HEK293T (cell line): Measurements from ENCODE around the gene DHX58.
A peak's percentile ranks its signal among the peaks of the same experiment; 100 is the strongest.

ENCODE experiments used
- CTCF ChIA-PET: fragments of 350-600 bp; formaldehyde crosslinking; extraction: SDS; loops from one replicate; lab custom pipeline; 2021; ENCODE audit warnings: antibody characterized with exemption, inconsistent platforms; lab: Yijun Ruan, JAX
- POLR2A ChIA-PET: fragments of 350-600 bp; formaldehyde crosslinking; extraction: SDS; loops from one replicate; lab custom pipeline; 2020; ENCODE audit warnings: antibody characterized with exemption, inconsistent platforms; lab: Yijun Ruan, JAX
- DNase-seq: peaks from one replicate; pipeline ENCODE4 v3.0.0; 2012; ENCODE audit warnings: mixed read lengths; ENCODE audit errors: extremely low spot score
- ARNT ChIP-seq: fragments of 450-650 bp; IDR thresholded peaks from 2 replicates; pipeline ENCODE4 v1.6.1; 2017; ENCODE audit warnings: mild to moderate bottlenecking
- BHLHE40 ChIP-seq: fragments of 450-650 bp; IDR thresholded peaks from 2 replicates; pipeline ENCODE4 v1.6.1; 2016; ENCODE audit warnings: mild to moderate bottlenecking, moderate library complexity, borderline replicate concordance
- CTBP1 ChIP-seq: fragments of 450-650 bp; IDR thresholded peaks from 2 replicates; pipeline ENCODE4 v1.6.1; 2016; ENCODE audit warnings: borderline replicate concordance
- ELF4 ChIP-seq: fragments of 450-650 bp; IDR thresholded peaks from 2 replicates; pipeline ENCODE4 v1.6.1; 2017; ENCODE audit warnings: antibody characterized with exemption
- FOXA1 ChIP-seq: fragments of 450-650 bp; IDR thresholded peaks from 2 replicates; pipeline ENCODE4 v1.6.1; 2016; ENCODE audit warnings: mild to moderate bottlenecking
- FOXK2 ChIP-seq: fragments of 450-650 bp; IDR thresholded peaks from 2 replicates; pipeline ENCODE4 v1.6.1; 2016; ENCODE audit warnings: mild to moderate bottlenecking
- FOXM1 ChIP-seq: fragments of 450-650 bp; IDR thresholded peaks from 2 replicates; pipeline ENCODE4 v1.6.1; 2017; ENCODE audit warnings: mild to moderate bottlenecking, borderline replicate concordance
- HDGF ChIP-seq: fragments of 450-650 bp; IDR thresholded peaks from 2 replicates; pipeline ENCODE4 v1.6.1; 2017; ENCODE audit warnings: antibody characterized with exemption, borderline replicate concordance
- L3MBTL2 ChIP-seq: fragments of 450-650 bp; conservative IDR thresholded peaks from 2 replicates; pipeline ENCODE4 v1.6.1; 2016; ENCODE audit warnings: mild to moderate bottlenecking
- LEF1 ChIP-seq: fragments of 450-650 bp; IDR thresholded peaks from 2 replicates; pipeline ENCODE4 v1.6.1; 2017; ENCODE audit warnings: mild to moderate bottlenecking, borderline replicate concordance
- NFRKB ChIP-seq: fragments of 450-650 bp; IDR thresholded peaks from 2 replicates; pipeline ENCODE4 v1.6.1; 2016; ENCODE audit warnings: mild to moderate bottlenecking, moderate library complexity
- SP1 ChIP-seq: fragments of 450-650 bp; IDR thresholded peaks from 2 replicates; pipeline ENCODE4 v1.6.1; 2017
- SUZ12 ChIP-seq: fragments of 450-650 bp; IDR thresholded peaks from 2 replicates; pipeline ENCODE4 v1.6.1; 2016; ENCODE audit warnings: mild to moderate bottlenecking
- TARDBP ChIP-seq: fragments of 450-650 bp; IDR thresholded peaks from 2 replicates; pipeline ENCODE4 v1.6.1; 2016
- ZNF384 ChIP-seq: fragments of 450-650 bp; IDR thresholded peaks from 2 replicates; pipeline ENCODE4 v1.6.1; 2016
- TF ChIP-seq, protein P1 (sequence below): fragments of 450-650 bp; IDR thresholded peaks from 2 replicates; pipeline ENCODE4 v1.6.1; 2016

The DHX58 gene

DNA sequence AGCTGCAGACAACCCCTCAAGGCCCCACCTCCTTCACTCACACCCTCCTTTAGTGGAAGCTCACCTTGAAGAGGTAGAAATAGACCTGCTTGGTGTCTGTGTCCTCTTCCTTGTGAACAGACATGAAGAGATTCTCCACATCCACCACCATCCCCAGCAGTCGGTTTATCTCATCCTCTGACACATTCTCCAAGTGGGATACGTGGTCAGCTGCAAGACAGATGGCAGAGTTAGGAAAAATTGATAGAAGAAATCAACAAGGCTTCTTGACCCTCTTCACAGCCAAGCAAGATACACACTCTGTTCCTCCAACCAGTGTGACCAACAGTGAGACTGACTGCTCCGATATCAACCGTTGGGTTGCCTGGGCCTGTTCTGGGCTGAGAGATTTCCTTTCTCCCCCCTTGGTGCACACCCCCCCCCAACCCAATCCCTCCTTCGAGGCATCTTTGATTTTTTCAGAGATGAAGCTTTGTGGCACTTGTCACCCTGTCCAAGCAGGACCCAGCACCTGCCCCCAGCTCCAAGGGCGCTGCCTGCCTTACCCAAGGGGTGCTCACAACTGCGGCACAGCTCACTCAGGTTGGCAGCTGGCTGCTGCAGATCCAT is 7.8 kb upstream of the DHX58 start:
- POLR2A ChIA-PET = interaction anchor here (0.6 to 3.1 kb wide), 30 partner anchors 9 to 269 kb away, joined by 3 to 33 read pairs (median 4); partner anchors contain the start of genes ACLY, CNP, DHX58 and DNAJC7
- DNase-seq = no peak
- CTCF ChIA-PET = interaction anchor here (0.5 to 0.8 kb wide), 2 partner anchors 19 to 157 kb away, joined by 3 read pairs; no protein-coding TSS in a partner anchor
- no peak for TF ChIP-seq SUZ12
- no peak for TF ChIP-seq L3MBTL2
- no peak for TF ChIP-seq ELF4
- no peak for TF ChIP-seq FOXK2
- TF ChIP-seq ARNT = no peak
- no peak for TF ChIP-seq LEF1
- TF ChIP-seq ZNF384 = no peak
- no peak for TF ChIP-seq TARDBP
- no peak for TF ChIP-seq NFRKB
- TF ChIP-seq, protein P1, sequence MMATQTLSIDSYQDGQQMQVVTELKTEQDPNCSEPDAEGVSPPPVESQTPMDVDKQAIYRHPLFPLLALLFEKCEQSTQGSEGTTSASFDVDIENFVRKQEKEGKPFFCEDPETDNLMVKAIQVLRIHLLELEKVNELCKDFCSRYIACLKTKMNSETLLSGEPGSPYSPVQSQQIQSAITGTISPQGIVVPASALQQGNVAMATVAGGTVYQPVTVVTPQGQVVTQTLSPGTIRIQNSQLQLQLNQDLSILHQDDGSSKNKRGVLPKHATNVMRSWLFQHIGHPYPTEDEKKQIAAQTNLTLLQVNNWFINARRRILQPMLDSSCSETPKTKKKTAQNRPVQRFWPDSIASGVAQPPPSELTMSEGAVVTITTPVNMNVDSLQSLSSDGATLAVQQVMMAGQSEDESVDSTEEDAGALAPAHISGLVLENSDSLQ = no peak
- no peak for TF ChIP-seq FOXM1
- no peak for TF ChIP-seq HDGF
- no peak for TF ChIP-seq SP1
- no peak for TF ChIP-seq BHLHE40
- TF ChIP-seq CTBP1 = no peak

DNA sequence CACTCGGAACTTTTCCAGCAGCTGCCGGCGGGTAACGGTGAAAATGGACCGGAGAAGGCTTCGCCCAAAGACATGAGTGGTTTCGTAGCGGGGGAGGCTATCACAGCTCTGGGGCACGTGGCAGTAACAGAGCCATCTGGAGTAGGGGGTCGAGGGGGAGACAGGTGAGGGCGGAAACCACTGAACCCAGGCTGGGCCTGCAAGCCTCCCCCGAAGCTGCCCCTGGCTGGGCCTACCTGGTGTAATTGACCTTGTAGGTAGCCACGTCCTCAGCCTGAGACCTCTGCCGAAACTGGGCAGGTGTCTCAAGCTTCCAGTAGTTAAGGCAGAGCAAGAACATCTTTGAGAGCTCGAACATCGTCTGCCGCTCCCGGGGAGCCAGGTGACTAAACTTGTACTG is 6.8 kb upstream of the DHX58 start:
- TF ChIP-seq LEF1 (no peak), SP1 (no peak), SUZ12 (no peak), L3MBTL2 (no peak), TARDBP (no peak), FOXA1 (no peak), HDGF (no peak)
- TF ChIP-seq, protein P1 = no peak
- POLR2A ChIA-PET = interaction anchor here (1.3 to 3.1 kb wide), 8 partner anchors 8 to 159 kb away, joined by 3 to 33 read pairs (median 10); partner anchors contain the start of genes CNP, DHX58, DNAJC7 and NKIRAS2
- CTCF ChIA-PET = interaction anchor here (0.9 to 1.6 kb wide), 2 partner anchors 78 to 94 kb away, joined by 3 read pairs; no protein-coding TSS in a partner anchor
- DNase-seq = no peak

DNA sequence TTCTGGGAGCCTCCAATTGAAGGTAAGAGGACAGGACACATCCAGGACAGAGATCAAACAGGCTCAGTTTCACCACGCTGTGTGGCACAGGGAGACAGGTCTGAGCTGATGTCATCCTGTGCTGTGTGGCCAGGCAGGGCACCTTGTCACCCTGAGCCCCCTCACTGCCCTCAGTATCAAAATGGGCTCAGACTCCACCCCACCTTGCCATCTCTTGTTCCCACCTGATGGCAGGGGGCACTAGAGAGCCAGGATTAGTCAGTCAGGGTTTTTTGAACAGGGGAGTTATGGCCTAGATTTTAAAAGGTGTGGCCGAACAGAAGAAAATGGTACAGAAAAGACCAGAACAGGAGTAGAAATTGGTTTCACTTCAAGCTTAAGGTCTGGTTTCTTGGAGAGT is 6.0 kb upstream of the DHX58 start:
- ChIA-PET POLR2A (interaction anchor here (1.3 to 3.1 kb wide), 4 partner anchors 99 to 158 kb away, joined by 3 to 33 read pairs (median 4); partner anchors contain the start of genes DNAJC7 and NKIRAS2), CTCF (interaction anchor here (0.7 to 1.6 kb wide), 3 partner anchors 77 to 191 kb away, joined by 3 read pairs; no protein-coding TSS in a partner anchor)
- peak; percentile 45 for DNase-seq
- TF ChIP-seq BHLHE40 = no peak
- TF ChIP-seq FOXK2 = no peak
- TF ChIP-seq FOXM1 = no peak
- no peak for TF ChIP-seq L3MBTL2
- no peak for TF ChIP-seq NFRKB
- no peak for TF ChIP-seq LEF1
- TF ChIP-seq, protein P1 = no peak
- TF ChIP-seq TARDBP = no peak
- no peak for TF ChIP-seq HDGF
- no peak for TF ChIP-seq ZNF384
- no peak for TF ChIP-seq SUZ12
- no peak for TF ChIP-seq ELF4
- no peak for TF ChIP-seq SP1
- TF ChIP-seq FOXA1 = no peak
- TF ChIP-seq ARNT = no peak
- TF ChIP-seq CTBP1 = no peak

DNA sequence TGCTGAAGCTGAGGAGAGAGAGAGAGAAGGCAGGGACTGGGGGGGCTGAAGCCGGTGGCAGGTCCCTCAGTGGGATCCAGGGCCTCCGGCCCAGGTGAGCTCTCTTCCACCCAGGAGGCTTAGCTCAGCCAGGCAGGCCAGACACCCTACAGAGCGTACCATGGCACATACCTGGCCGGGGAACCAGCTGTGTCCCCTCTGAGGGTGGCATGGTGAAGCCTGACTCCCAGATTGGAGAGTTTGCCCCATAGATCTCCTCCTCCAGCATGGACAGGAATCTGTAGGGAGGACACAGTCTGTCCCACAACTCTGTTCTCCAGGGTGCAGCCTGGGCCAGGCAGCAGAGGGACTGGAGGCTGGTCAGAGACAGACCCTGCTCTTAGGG is 5.6 kb upstream of the DHX58 start:
- CTCF ChIA-PET = interaction anchor here (0.7 to 1.6 kb wide), 3 partner anchors 77 to 191 kb away, joined by 3 read pairs; no protein-coding TSS in a partner anchor
- POLR2A ChIA-PET = interaction anchor here (1.5 kb wide), 1 partner anchor 100 kb away, joined by 6 read pairs; the partner anchor contains the start of gene DNAJC7
- TF ChIP-seq NFRKB = no peak
- TF ChIP-seq SUZ12 = no peak
- TF ChIP-seq CTBP1 = no peak
- TF ChIP-seq FOXM1 = no peak
- TF ChIP-seq SP1 = no peak
- no peak for DNase-seq

DNA sequence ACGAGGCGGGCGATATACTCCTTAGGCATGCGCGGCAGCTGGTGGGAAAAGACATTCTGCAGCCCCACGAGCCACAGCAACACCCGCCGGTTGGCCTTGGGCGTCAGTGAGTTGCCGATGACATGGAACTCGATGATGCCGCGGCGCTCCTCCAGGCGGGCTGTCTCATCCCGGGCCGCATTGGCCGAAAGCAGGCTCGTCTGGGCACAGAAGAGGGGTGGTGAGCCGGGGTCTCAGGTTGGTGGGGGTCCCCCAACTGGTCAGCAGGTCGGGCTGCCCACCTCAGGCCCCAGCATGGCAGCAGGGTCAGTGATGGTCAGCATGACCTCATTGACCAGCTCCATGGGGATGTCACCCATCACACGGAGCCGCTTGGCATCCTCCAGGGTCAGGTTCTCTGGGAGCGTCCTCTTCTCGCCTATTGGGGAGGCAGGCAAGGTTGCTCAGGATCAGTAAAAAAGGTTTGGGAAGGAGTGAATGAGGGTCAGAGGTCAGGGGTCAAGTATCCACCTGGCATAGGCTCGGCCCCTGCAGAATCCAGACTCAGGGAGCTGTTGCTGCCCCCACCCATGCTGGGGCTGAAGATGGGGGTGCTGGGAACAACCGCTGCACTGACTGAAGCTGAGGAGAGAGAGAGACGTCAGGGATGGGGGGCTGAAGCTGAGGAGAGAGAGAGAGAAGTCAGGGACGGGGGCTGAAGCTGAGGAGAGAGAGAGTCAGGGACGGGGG is 5.0 kb upstream of the DHX58 start:
- DNase-seq = no peak
- POLR2A ChIA-PET = interaction anchor here (1.5 kb wide), 1 partner anchor 100 kb away, joined by 6 read pairs; the partner anchor contains the start of gene DNAJC7
- TF ChIP-seq FOXA1 (no peak), SUZ12 (no peak), FOXK2 (no peak), BHLHE40 (no peak), HDGF (no peak), ZNF384 (no peak), FOXM1 (no peak), LEF1 (no peak)
- TF ChIP-seq, protein P1 = no peak
- CTCF ChIA-PET = interaction anchor here (0.7 to 1.6 kb wide), 2 partner anchors 76 to 192 kb away, joined by 3 read pairs; no protein-coding TSS in a partner anchor
